SW480 (cell line): ENCODE results near the gene LRRC36.
"Not testable (repeated sequence)": the region's sequence is repeated elsewhere in the genome, so short reads cannot be mapped to it uniquely, and the experiment has no call there.

ENCODE experiments used
- DNase-seq: peaks from one replicate; pipeline ENCODE4 v3.0.0-alpha.2; 2016; ENCODE audit warnings: low spot score

The LRRC36 gene

DNA sequence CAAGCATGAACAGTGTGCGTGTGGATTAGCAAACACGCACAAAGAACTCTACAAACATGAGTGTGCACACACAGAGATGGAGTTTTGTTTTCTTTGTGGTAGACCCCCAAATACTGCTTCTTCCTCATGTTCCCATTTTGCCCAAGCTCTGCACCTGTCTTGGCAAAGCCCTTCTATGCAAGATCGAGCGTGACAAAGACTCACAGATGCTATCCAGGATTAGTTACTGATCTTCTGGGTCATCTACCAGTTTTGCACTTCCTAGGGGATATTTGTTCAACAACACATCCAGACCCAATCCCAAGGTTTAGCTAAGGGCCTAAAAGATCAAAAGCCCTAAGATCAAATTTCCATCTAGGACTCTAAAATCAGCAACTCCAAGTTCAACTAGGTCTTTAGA, 16.0 kb downstream of the LRRC36 start:
- DNase-seq, result no peak

DNA sequence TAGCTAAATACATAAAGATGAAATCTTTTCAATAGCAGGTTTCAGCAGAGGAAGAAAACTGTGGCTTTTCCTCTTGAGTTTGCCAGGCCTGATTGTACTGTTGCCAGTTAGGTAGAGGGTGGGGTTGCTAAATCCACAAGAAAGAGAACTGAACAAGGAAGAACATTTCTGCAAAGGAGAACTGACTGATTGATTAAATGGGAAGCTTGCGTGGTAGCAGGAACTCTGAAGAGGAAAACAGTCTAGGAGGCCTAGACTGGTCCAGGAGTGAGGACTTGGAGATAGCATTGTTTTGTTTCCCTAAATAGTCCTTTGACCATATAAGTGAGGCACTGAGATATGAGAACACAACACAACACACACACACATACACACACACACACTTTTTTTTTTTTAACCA, 18.8 kb downstream of the LRRC36 start:
- DNase-seq, result no peak

DNA sequence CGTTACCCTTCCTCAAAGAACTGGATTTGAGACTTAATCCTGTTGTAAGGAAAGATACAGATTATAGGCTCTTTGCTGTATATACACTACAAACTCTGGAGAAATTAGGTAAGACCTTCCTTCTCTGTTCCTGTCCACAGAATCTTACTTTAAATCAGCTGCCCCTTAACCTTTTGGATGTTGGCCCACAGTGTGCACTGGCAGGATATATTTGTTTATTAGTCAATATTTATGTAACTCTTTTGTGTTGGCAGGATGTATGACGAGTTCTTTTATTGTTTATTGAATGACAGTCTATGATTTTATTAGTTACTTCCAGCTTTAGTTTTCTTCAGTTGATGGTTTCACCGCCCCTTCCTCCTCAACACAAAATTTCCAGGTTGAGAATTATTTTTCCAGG, 19.7 kb downstream of the LRRC36 start:
- no peak for DNase-seq

DNA sequence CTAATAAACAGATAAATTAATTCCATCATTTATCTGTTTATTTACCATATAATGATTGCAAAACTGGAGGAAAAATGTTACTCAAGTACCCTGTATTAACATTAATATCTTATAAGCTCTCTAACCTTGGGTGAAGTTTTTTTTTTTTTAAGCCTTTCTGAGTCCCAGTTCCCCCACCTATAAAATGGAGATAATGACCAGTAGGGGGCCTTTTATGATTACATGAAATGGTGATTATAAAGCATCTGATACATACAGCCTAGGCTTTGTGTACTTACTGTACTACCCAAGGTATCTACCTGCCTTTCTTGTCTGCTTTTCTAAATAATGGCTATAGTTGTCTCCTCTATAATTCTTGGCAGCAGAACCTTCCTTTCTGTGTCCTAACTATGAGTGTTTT, 22.6 kb downstream of the LRRC36 start:
- DNase-seq, result peak; percentile 62

DNA sequence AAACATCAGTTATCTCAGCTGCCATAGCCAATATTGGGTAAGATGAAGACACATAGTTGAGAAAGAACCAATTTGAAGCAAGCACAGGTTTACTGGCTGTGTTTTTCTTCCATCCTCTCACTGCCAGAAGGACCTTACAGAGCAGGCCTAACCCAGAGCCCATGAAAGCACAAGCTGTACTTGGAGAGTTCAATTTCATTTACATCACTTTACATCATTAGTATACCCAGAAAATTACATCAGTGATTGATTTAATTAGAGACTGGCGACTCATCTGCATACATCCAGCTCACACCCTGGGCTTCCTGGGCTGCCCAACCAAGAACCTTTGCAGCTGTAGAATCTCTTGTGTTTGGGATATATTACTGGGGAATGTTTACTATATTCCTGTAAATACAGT, 23.7 kb downstream of the LRRC36 start:
- no peak for DNase-seq

DNA sequence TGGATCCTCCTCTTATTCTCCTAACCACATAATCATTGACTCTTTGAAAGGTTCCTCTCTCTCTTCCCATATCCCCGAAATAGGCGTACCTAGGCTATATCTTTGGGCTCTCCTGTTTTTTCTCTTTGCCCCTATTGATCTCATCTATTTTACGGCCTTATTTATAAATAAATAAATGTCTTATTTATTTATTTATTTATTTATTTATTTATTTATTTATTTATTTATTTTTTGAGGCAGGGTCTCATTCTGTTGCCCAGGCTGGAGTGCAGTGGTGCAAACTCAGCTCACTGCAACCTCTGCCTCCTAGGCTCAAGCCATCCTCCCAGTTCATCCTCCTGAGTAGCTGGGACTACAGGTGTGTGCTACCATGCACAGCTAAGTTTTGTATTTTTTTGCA, 25.8 kb downstream of the LRRC36 start:
- DNase-seq, result not testable (repeated sequence)

DNA sequence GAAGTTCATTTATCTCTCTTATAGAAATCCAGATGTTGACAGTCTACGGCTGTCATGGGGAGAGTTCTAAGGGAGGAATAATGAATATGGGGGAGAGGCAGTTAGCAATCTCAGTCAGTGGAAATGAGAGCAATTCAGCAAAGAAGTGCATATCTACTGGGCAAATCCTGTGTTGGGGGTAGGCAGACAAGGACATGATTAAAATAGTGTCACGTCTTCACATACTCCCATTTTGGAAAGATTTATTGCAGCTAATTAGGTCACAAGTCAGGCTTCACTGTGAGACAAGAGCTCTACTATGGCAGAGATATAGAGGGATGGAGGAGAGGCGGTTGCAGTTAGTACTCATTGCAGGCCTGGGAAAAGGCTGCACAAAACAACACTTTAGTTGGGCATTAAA, 29.8 kb downstream of the LRRC36 start:
- no peak for DNase-seq

DNA sequence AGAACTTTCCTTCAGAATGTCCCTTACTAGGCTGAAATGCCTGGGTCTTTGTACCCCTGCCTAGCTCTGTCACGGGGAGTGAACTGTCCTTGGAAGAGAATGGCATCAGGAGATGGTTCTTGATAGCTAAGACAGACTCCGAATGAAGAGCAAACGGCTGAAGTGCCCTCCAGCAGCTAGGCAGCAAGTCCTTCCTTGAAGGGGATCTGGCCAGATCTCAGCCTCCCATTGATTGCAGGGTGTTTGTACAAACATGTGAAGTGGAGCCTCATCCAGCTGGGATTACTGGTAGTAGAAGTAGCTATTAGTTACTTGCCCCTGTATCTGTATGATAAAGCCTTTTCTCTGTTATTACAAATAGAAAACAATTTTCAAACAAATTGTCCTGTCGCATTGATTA, 30.9 kb downstream of the LRRC36 start:
- DNase-seq, result no peak

DNA sequence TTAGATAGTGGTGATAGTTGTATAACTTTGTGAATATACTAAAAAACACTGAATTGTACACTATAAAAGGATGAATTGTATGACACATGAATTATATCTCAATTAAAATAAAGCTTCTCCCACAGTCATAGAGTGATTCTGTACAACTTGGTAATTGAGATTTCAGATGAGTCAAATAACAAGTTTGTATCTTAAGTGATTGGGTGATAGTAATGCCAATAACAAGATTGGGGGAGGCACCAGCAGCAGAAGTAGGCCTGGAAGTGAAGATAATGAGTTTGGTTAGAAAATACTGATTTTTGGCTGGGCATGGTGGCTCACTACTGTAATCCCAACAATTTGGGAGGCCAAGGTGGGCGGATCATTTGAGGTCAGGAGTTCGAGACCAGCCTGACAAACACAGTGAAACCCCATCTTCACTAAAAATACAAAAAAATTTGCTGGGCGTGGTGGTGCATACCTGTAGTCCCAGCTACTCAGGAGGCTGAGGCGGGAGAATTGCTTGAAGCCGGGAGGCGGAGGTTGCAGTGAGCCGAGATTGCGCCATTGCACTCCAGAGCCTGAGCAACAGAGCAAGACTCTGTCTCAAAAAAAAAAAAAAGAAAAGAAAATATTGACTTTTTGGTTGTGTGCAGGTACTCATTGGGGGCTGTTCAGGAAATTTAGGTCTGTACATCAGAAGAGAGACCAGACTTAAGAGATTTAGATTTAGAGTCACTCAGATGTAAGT, 33.1 kb downstream of the LRRC36 start:
- DNase-seq, result not testable (repeated sequence)

DNA sequence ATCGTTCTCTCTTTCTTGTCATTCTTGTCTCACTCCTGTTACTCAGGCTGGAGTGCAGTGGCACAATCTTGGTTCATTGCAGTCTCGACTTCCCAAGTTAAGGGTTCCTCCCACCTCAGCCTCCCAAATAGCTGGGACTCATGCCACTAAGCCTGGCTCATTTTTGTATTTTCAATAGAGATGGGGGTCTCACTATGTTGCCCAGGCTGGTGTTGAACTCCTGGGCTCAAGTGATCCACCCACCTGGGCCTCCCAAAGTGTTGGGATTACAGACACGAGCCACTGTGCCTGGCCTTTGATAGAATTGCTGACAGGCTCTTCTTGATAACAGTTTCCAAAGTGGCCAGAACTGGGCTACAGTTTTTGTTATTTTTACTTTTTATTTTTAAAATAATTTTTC, 34.4 kb downstream of the LRRC36 start:
- no peak for DNase-seq

DNA sequence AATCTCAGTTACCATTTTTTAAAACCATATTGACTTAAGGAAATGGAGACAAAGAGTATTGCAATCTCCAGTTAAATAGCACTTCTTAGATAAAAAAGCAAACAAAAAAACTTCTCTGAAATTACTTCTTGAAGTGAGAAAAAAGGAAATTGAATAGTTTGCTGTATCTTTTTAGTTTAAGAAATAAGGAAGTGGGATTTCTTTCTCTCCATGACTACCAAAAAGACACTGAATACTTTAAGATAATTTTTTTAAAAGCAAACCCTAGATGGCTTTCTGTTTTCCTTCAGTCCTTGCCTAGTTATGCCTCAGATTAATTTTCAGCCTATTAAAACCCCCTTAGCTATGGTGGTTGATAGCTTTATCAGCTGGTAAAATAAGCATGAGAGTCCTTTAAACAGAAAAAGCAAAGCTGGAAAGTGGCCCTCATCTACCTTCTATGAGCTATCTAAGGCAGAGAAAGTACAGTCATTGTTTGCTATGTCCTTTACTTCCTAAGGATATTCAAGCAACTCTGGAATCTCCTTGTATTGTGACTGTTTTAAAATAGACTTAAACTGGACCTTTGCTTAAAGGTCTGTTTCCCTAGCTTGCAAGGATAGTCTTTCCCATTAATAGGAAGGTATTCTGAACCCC, 38.1 kb downstream of the LRRC36 start:
- no peak for DNase-seq

DNA sequence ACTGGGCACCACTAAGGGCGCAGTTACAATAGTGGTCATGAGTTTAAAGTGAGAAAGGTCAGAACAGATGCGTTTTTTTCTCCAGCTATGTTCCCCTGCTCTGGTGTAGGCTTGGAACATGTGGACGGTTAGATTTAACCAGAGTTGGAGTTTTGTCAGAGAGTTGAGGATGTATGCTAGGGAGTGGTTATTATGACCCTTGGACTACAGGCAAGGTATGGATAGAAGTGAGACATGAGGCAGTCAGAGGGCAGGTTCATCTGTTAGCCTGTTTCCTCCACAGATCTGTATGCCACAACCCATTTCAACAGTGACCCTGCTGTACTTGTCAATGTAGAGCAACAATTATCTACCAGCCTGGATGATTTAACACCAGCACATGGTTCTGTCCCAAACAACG, 44.0 kb downstream of the LRRC36 start:
- DNase-seq, result no peak

DNA sequence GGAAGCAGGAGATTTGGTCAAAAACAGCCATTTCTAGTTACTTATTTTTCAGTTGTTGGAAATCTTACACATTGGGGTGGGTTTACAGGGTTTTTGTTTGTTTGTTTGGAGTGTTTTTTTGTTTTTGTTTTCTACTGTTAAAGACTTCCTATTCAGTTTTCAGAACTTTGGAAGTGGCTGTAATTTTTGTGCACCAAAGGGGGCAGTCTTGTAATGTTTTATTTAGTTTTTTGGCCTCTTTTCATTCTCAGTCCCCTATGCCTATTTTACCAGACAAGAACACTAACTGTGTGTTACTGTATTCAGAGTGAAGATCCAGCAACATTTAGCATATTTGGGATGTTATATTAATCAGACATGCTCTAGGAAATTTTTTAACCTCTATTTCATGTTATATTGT, 46.0 kb downstream of the LRRC36 start:
- peak; percentile 22 for DNase-seq

DNA sequence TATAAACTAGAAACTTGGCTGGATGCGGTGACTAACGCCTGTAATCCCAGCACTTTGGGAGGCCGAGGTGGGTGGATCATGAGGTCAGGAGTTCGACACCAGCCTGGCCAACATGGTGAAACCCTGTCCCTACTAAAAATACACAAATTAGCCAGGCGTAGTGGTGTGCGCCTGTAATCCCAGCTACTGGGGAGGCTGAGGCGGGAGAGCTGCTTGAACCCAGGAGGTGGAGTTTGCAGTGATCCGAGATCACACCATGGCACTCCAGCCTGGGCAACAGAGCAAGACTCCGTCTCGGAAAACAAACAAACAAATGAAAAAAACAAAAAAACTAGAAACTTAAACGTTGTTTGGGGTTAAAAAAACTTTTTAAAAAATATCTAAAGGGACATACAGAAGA, 49.4 kb downstream of the LRRC36 start:
- DNase-seq, result not testable (repeated sequence)

DNA sequence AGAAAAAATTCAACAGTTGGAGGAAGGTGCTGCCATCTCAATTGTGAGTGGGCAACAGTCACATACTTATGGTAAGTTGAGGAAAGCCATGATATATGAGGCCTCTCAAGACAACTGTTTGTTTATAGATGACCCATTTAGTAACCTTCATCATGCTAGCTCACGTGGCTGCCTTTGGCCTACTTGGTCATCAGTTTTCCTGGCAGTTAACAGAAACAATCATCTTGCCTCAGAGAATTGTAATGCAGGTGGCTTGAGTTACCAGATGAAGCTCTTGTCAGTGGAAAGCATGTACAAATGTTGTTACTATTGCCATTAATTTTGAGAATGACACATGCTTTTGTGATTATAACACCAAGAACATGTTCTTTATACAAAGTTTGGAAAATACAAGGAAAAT, 52.0 kb downstream of the LRRC36 start:
- no peak for DNase-seq

DNA sequence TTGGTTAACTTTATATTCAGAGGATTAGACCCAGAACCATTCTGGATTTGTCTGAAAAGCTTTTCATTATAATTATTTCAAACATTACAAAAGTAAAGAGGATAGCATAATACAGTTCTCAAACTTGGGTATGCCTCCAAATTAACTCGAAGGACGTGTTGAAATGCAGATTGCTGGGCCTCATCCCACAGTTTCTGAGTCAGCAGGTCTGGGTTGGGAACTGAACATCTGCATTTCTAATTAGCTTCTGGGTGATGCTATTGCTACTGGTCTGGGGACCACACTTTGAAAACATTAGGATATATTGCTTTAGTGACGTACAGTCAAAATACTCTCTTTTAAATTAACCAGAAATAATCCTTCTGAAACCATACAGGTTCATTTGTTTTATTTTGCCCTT, 56.7 kb downstream of the LRRC36 start:
- no peak for DNase-seq

DNA sequence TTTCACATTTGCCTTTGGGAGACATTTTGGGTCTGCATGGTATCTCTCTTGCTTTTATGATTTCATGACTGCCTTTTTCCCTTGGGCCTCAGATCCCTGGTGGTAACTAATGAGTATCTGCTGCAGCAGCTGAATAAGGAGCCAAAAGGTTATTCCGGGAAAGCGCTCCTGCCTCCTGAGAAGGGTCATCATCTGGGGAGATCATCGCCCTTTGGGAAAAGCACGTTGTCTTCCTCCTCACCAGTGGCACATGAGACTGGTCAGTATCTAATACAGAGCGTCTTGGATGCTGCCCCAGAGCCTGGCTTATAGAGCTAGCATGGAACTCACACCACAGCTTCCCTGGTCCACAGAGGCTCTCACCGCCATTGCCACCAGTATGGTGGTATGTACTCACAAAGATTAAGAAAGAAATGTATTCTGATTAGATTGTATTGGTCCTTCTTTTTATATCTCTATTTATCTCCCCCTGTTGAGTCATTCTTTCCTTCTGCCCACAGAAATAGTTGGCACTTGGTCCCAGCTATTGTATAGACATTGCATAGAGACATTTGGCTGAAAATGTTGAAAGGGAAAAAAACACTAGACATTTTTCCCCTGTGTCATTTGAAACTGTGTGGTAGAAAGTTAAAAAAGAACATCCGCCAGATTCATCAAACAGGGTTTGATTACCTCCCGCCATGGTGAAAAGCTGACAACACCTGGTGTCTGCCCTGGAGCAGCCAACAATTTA, 58.3 kb downstream of the LRRC36 start:
- no peak for DNase-seq

DNA sequence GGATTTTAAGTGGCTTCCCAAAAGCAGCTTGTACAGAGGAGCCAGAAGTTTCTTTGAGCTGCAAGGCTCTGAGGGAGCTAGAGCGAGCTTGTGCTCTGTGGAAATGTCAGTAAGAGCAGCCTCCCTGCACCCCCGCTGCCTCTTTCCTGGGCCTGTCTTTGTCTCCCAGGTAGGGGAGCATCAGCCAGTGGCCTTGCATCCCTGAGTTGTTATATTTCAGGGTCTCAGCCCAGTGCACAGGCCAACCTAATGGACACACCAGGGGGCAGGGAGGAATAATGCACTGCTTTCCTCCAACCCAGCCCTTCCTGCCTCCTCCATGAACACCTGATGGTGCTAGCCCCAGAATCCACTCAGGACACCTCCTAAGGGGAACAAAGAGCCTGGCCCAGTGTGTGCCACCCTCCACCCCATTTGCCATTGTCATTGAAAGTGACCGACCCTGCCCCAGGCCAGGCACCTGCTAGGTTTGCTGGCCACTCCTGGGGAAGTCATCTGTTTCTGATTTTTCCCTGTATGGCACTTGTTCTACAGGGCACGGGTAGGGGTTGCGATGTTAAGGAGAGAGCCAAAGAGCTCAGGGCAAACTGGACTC, 60.3 kb downstream of the LRRC36 start:
- no peak for DNase-seq

DNA sequence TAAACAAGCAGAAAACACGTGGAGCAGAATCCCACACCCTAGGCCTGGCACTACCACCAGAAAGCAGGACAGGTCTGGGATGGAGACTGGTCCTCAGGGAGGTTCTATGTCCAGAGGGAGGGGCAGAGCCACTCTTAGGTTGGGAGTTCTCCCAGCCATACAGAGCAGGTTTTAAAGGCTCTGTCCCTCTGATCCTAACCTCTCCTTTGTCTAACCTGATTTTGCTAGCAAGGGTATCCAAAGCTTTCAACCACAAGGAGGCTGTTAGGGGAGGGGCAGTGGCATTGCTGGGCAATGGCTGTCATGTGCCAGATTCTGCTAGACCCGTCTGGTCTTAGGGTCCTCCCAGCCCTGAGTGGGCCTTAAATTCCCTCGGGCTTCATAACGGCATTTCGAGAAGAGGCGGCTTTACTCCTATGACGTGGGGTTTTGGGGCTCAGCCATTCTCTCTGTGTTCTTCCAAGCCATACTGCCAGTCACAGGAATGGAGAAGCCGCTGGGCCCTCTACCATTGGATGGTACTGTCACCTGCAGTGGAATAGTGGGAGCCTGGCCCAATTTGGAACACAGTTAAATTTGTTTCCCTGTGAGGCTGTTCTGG, 61.0 kb downstream of the LRRC36 start:
- no peak for DNase-seq

DNA sequence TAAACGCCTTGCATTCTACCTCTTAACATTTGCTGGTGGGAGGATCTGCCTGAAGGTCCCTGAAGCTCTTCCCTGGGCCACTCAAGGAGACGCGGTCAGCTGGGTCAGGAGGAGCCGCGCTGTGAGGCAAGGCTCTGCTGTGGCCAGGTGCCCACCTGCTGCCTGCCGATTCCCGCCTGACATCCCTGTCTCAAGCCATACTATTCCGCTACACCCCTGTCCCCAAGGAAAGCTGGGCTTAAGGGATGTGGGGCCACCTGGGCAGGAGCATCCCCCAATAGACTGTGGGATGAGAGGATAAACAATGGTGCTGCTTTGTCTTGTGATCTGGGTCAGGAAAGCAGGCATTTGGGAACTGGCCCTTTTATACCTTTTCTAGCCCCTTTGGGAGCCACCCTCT, 61.6 kb downstream of the LRRC36 start:
- no peak for DNase-seq

DNA sequence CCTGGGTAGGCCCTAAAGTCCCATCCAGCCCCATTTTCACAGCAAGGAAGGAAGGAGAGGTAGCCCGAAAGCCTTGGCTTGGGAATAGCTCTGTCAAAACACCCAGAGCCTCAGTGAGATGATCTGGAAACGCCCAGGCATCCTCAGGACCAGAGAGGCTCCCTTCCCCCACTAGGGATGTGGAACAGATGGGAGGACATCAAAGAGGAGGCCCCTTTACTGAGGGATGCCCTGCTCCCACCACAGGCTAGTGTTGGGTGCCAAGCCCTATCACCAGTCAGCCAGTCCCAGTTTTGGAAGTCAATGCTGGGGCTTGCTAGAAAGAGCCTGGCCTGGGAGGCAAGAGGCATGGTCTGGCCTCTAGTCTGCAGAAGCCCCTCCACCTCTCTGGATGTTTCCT, 62.0 kb downstream of the LRRC36 start:
- no peak for DNase-seq
